Ovary (tissue), 9 donors: ENCODE measurements around the gene SNAI3. TPM values are rescaled to one million over a fixed set of nuclear protein-coding genes. Genes with fewer than 3 reads are reported as not detected.

Experiments used
- DNase-seq, 5 donors: peaks; one replicate each; pipeline ENCODE4 v3.0.0-alpha.2; 2019 to 2020
- H3K27ac ChIP-seq, 2 donors: fragments of 200-600 bp; one replicate each; pipeline versions ENCODE4 v1.5.1 to v1.8.0; 2019 to 2022
- H3K27me3 ChIP-seq: fragments of 200-600 bp; one replicate; pipeline ENCODE4 v1.8.0; 2022
- H3K36me3 ChIP-seq: fragments of 200-600 bp; sonication (generic); one replicate; pipeline ENCODE4 v1.5.1; 2019
- H3K4me1 ChIP-seq: one replicate; pipeline ENCODE4 v1.8.1; 2013; ENCODE audit warnings: mild to moderate bottlenecking, moderate library complexity; ENCODE audit not compliant: insufficient read depth
- H3K4me3 ChIP-seq: fragments of 200-600 bp; sonication (generic); one replicate; pipeline ENCODE4 v1.5.1; 2017
- H3K9me3 ChIP-seq, 2 donors: fragments of 200-600 bp in 1 of 2; sonication (generic) in 1 of 2; one replicate each; pipeline versions ENCODE4 v1.5.1 to v1.8.1; 2013 to 2019; ENCODE audit warnings: mild to moderate bottlenecking in 1 of 2, moderate library complexity in 1 of 2
- EP300 ChIP-seq: sonication (generic); formaldehyde crosslinking; IDR thresholded peaks from one replicate; pipeline ENCODE4 v1.6.1; 2017; ENCODE audit warnings: antibody characterized with exemption
- POLR2A ChIP-seq: fragments of 450-650 bp; IDR thresholded peaks from one replicate; pipeline ENCODE4 v1.6.1; 2017; ENCODE audit warnings: antibody characterized with exemption, mild to moderate bottlenecking, moderate library complexity
- WGBS, 3 donors: extraction: QIAGEN DNeasy Blood & Tissue Kit in 1 of 3; methylation state at CpG; one replicate each; pipeline versions ENCODE4 v1.1.5 to v1.1.7; 2013 to 2017; 5-methylcytosine and 5-hydroxymethylcytosine counted together
- intact Hi-C, 4 donors: fragments of 100-400 bp; cut with DNase I; formaldehyde crosslinking; loops; one replicate each; pipeline versions ENCODE4 v1.11.0 to v1.15.1; 2022 to 2023
- polyA plus RNA-seq, 2 donors: library from polyadenylated mRNA; stranded (reverse); fragments of 200-250 nt in 1 of 2; fragments of 350-450 nt in 1 of 2; fragmentation: Illumina TruSeq in 1 of 2; extraction: RNeasy Lipid Tissue Mini Kit (QIAGEN cat#74804) in 1 of 2; gene quantifications; one replicate each; pipeline ENCODE4 v1.2.3, GENCODE V29; 2013 to 2014
- total RNA-seq, 7 donors: library from RNA; depleted of rRNA in 2 of 7; stranded (reverse); fragments of >200 nt in 2 of 7; fragmentation: NEBNext Ultra II Directional in 3 of 7; extraction: Animal tissue kit (Norgen Biotek cat#: 25700) in 3 of 7; gene quantifications; one replicate each; pipeline versions ENCODE4 v1.1.0 to v1.2.4, GENCODE V29; 2016 to 2023
- TF ChIP-seq, protein P1 (sequence below), 3 donors: fragments of 450-650 bp in 2 of 3; fragments of 200-600 bp in 1 of 3; IDR thresholded peaks; one replicate each; pipeline versions ENCODE4 v1.5.1 to v1.8.0; 2016 to 2022; ENCODE audit warnings: antibody characterized with exemption in 3 of 3, mild to moderate bottlenecking in 1 of 3
- donor health status: DM: no; HTN: no; CAD: no; lungs with moderate emphysema.
- donor health status: DM: no; HTN: no; CAD: no.
- donor health status: Bipolar disorder and iron deficiency.
- donor health status: DM: yes; HTN: yes; CAD: no.
- donor health status: DM: no; HTN: no; CAD: no.
- donor health status: DM: yes; HTN: yes; CAD: no.

SNAI3 gene
- total and polyA plus RNA-seq, 9 donors: 0.12 to 1.0 (median 0.28) TPM; not detected in 4

- no peaks in the 10 kb centered on the region for H3K9me3 ChIP-seq
- peaks cover 2% of the 10 kb centered on the region for H3K36me3 ChIP-seq
- TF ChIP-seq EP300 (no peak), POLR2A (no peak)
- TF ChIP-seq, protein P1, sequence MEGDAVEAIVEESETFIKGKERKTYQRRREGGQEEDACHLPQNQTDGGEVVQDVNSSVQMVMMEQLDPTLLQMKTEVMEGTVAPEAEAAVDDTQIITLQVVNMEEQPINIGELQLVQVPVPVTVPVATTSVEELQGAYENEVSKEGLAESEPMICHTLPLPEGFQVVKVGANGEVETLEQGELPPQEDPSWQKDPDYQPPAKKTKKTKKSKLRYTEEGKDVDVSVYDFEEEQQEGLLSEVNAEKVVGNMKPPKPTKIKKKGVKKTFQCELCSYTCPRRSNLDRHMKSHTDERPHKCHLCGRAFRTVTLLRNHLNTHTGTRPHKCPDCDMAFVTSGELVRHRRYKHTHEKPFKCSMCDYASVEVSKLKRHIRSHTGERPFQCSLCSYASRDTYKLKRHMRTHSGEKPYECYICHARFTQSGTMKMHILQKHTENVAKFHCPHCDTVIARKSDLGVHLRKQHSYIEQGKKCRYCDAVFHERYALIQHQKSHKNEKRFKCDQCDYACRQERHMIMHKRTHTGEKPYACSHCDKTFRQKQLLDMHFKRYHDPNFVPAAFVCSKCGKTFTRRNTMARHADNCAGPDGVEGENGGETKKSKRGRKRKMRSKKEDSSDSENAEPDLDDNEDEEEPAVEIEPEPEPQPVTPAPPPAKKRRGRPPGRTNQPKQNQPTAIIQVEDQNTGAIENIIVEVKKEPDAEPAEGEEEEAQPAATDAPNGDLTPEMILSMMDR (IDR thresholded peaks at IDR 0.05): no peak
- WGBS, 3 donors: 64 to 75% (median 68%) methylated on average over 9 to 15 of the region's 15 CpGs
- H3K27me3 ChIP-seq: peaks cover 2% of the 10 kb centered on the region
- intact Hi-C loops: no loop called here
- H3K4me1 ChIP-seq: no peaks in the 10 kb centered on the region
- no peak overlapping the region for H3K27ac ChIP-seq
- no peak for DNase-seq
- no peak overlapping the region for H3K4me3 ChIP-seq
Measured at GRCh38 chr16:88695218-88695617, 8.9 kb upstream of the SNAI3 start.

DNA sequence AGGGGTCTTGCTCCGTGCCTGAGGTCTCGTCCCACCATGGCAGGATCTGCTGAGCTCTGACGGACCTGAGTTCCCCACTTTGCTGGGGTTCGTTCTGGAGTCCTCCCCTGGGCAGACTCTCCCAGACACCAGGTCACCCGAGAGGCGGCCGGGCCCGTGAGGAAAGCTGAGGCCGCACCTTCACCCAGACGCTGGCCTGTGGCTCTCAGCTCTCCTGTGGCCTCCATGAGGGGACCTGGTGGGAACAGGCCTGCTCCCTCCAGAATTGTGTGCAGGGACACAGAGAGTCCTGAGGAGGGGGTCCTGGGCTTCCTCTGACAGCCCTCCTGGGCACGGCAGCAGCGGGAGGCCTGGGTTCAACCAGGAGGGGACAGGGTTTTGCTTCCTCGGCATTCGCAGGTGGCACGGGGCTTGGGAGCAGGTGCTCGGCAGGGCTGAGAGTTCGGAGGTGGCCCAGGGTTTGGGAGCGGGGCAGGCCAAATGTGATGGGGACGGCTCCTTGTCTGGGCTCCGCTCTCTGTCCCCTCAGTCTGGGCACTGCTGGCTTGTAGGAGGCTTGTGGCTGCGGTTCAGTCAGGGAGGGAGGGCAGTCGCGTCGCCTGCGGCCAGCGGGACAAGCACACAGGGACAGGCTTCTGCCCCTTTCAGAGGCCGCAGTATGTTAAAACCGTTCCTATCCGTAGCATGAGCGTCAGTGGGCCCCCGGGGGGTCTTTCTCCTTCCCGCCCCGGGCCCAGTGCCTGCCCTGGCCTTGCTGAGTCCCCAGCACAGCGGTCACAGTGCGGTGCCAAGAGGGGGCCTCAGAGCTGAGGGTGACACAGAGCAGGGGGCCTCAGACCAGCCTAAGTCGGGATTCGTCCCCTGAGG is 8.1 kb upstream of the SNAI3 start:
- Histone ChIP-seq H3K9me3 (no peaks in the 10 kb centered on the region), H3K27ac (no peak overlapping the region), H3K36me3 (peaks cover 2% of the 10 kb centered on the region), H3K4me3 (no peak overlapping the region), H3K27me3 (peaks cover 2% of the 10 kb centered on the region), H3K4me1 (no peaks in the 10 kb centered on the region)
- intact Hi-C loops: no loop called here
- DNase-seq: no peak
- WGBS, 3 donors: 80 to 83% (median 81%) methylated on average over 26 to 37 of the region's 37 CpGs
- no peak for TF ChIP-seq POLR2A
- TF ChIP-seq EP300: no peak
- TF ChIP-seq, protein P1 (IDR thresholded peaks at IDR 0.05): no peak

DNA sequence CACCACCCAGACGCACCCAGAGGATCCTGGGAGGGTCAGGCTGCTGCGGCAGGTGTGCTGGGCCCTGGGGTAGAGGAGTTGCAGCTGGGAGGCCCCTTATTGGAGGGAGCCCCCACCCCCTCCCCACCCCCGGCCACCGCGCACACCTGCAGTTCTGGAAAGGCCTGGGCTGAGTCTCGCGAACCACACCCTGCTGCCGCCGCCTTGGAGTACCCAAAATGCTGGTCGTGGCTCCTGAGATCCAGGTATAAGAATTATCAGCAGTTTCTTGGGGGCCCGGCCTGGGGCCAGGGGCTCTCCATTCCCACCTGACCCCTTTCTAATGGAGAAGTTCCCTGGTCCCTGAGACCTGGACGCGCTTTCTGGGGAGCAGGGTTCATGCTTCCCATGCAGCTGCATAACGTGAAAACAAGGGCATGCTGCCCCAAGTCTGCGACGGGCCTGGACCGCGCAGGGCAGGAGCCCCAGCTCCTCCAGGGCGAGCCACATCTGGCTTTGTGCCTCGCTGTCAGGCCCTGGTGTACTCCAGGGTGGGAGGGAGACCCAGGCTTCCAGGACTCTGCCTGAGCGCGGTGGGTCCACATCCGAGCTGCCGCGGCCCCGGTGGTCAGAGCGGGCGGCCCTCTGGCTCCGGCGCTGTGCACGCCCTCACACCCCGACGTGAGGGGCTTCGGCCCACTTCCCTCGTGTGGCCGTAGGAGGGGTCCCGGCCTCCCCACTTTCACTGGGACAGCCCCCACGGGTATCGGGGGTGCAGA is 7.3 kb upstream of the SNAI3 start:
- Histone ChIP-seq H3K4me1 (no peaks in the 10 kb centered on the region), H3K36me3 (peaks cover 2% of the 10 kb centered on the region), H3K27ac (no peak overlapping the region), H3K27me3 (peaks cover 2% of the 10 kb centered on the region), H3K9me3 (no peaks in the 10 kb centered on the region), H3K4me3 (no peak overlapping the region)
- DNase-seq: no peak
- TF ChIP-seq, protein P1 (IDR thresholded peaks at IDR 0.05): no peak
- TF ChIP-seq POLR2A (no peak), EP300 (no peak)
- whole genome bisulfite sequencing, 3 donors: 84 to 86% (median 84%) methylated on average over 31 to 39 of the region's 39 CpGs
- intact Hi-C loops: no loop called here

GRCh38 chr16:88692861-88693260 is 6.6 kb upstream of the SNAI3 start:
- TF ChIP-seq POLR2A (no peak), EP300 (no peak)
- TF ChIP-seq, protein P1 (IDR thresholded peaks at IDR 0.05): no peak
- Histone ChIP-seq H3K4me3 (no peak overlapping the region), H3K36me3 (no peaks in the 10 kb centered on the region), H3K27ac (no peak overlapping the region), H3K4me1 (no peaks in the 10 kb centered on the region), H3K27me3 (peaks cover 2% of the 10 kb centered on the region), H3K9me3 (no peaks in the 10 kb centered on the region)
- intact Hi-C loops: no loop called here
- WGBS, 3 donors: 64 to 82% (median 77%) methylated on average over 10 of the region's 10 CpGs
- DNase-seq: no peak
